Mucosa of descending colon (tissue), 3 donors: ENCODE results near the gene TIPRL. TPM values are rescaled to one million over a fixed set of nuclear protein-coding genes. Genes with fewer than 3 reads are reported as not detected.

Experiments used
- ATAC-seq: fragments of 200-7000 bp; cut with Tn5 transposase; one replicate; pipeline ENCODE4 v1.9.1; 2020; ENCODE audit warnings: mild to moderate bottlenecking, moderate library complexity
- DNase-seq, 3 donors: peaks; one replicate each; pipeline ENCODE4 v3.0.0-alpha.2; 2020
- H3K36me3 ChIP-seq: fragments of 200-600 bp; one replicate; pipeline ENCODE4 v1.8.0; 2021; ENCODE audit warnings: low read depth, mild to moderate bottlenecking
- H3K4me1 ChIP-seq: fragments of 200-600 bp; one replicate; pipeline ENCODE4 v1.8.0; 2021; ENCODE audit warnings: low read depth, mild to moderate bottlenecking
- H3K4me3 ChIP-seq: fragments of 200-600 bp; one replicate; pipeline ENCODE4 v1.8.0; 2021; ENCODE audit warnings: mild to moderate bottlenecking
- H3K9me3 ChIP-seq: fragments of 200-600 bp; one replicate; pipeline ENCODE4 v1.8.0; 2021; ENCODE audit warnings: mild to moderate bottlenecking
- intact Hi-C, 2 donors: fragments of 100-400 bp; cut with DNase I in 1 of 2; cut with micrococcal nuclease in 1 of 2; formaldehyde crosslinking; loops; one replicate each; pipeline versions ENCODE4 v1.11.0 to v1.11.1; 2022; cut with DNase I, micrococcal nuclease
- total RNA-seq, 3 donors: library from RNA; stranded (reverse); fragmentation: NEBNext Ultra II Directional in 2 of 3; extraction: Animal tissue kit (Norgen Biotek cat#: 25700) in 2 of 3; gene quantifications; one replicate each; pipeline versions ENCODE4 v1.2.1 to v1.2.4, GENCODE V29; 2021 to 2023
- TF ChIP-seq, protein P1 (sequence below): fragments of 200-600 bp; IDR thresholded peaks from one replicate; pipeline ENCODE4 v1.8.0; 2022; ENCODE audit warnings: antibody characterized with exemption, mild to moderate bottlenecking
- donor health status: DM: no; HTN: no; CAD: no; lungs with moderate emphysema.
- donor health status: DM: no; HTN: no; CAD: no.
- donor health status: DM: no; HTN: yes; CAD: no.

Gene TIPRL
- total RNA-seq, 3 donors from 2014 or later: 30.1 to 37.4 (median 33.5) TPM

- TF ChIP-seq, protein P1, sequence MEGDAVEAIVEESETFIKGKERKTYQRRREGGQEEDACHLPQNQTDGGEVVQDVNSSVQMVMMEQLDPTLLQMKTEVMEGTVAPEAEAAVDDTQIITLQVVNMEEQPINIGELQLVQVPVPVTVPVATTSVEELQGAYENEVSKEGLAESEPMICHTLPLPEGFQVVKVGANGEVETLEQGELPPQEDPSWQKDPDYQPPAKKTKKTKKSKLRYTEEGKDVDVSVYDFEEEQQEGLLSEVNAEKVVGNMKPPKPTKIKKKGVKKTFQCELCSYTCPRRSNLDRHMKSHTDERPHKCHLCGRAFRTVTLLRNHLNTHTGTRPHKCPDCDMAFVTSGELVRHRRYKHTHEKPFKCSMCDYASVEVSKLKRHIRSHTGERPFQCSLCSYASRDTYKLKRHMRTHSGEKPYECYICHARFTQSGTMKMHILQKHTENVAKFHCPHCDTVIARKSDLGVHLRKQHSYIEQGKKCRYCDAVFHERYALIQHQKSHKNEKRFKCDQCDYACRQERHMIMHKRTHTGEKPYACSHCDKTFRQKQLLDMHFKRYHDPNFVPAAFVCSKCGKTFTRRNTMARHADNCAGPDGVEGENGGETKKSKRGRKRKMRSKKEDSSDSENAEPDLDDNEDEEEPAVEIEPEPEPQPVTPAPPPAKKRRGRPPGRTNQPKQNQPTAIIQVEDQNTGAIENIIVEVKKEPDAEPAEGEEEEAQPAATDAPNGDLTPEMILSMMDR: no peak
- Histone ChIP-seq H3K36me3 (no peaks in the 10 kb centered on the region), H3K9me3 (no peaks in the 10 kb centered on the region), H3K4me1 (no peaks in the 10 kb centered on the region), H3K4me3 (no peak overlapping the region)
- intact Hi-C loops: no loop called here
- no peak for ATAC-seq
- DNase-seq: no peak
These were observed 39.9 kb downstream of the TIPRL start for GRCh38 chr1:168218658-168219057.

- ATAC-seq: no peak
- H3K36me3 ChIP-seq: no peaks in the 10 kb centered on the region
- no peaks in the 10 kb centered on the region for H3K9me3 ChIP-seq
- DNase-seq: no peak
- H3K4me3 ChIP-seq: no peak overlapping the region
- H3K4me1 ChIP-seq: no peaks in the 10 kb centered on the region
- TF ChIP-seq, protein P1: no peak
- intact Hi-C loops: no loop called here
These were observed 41.7 kb downstream of the TIPRL start for GRCh38 chr1:168220470-168220871.

DNA sequence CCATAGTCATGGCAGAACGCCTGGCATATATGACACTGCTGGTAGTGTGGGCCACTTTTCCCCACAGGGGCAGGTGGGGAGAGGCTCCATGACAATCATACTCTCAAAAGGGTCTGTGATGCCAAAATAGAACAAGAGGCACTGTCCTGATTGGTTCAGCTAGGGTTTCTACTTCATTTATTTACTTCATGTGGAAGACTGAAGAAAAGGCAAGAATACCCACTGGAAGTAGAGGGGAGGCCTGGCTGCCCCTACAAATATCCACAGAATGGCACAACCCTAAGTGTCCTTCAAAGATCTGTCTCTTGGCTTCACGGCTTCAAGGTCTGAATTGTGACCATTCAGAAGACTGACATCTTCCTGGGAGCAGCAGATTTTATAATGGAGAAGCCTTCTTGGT, 42.5 kb downstream of the TIPRL start:
- TF ChIP-seq, protein P1: no peak
- no peaks in the 10 kb centered on the region for H3K9me3 ChIP-seq
- intact Hi-C loops: no loop called here
- H3K4me3 ChIP-seq: no peak overlapping the region
- H3K36me3 ChIP-seq: no peaks in the 10 kb centered on the region
- ATAC-seq: no peak
- no peak for DNase-seq
- H3K4me1 ChIP-seq: no peaks in the 10 kb centered on the region

DNA sequence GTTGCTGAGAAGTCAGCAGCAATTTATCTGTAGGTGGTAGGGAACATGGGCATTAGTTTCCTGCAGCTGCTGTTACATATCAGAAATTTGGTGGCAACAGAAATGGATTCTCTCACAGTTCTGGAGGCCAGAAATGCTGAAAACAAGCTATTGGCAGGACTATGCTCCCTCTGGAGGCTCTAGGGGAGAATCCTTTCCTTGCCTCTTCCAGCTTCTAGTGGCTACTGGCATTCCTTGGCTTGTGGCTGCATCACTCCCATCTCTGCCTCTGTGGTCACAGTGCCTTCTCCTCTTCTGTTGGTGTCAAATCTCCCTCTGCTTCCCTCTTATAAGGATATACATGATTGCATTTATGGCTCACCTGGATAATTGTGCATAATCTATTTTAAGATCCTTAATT, 44.5 kb downstream of the TIPRL start:
- Histone ChIP-seq H3K9me3 (no peaks in the 10 kb centered on the region), H3K4me3 (no peak overlapping the region), H3K4me1 (peaks cover 17% of the 10 kb centered on the region), H3K36me3 (no peaks in the 10 kb centered on the region)
- TF ChIP-seq, protein P1: no peak
- intact Hi-C loops: no loop called here
- DNase-seq: no peak
- no peak for ATAC-seq

GRCh38 chr1:168223681-168224540, 45.1 kb downstream of the TIPRL start:
- TF ChIP-seq, protein P1: no peak
- intact Hi-C loops: no loop called here
- no peak for DNase-seq
- H3K4me1 ChIP-seq: peaks cover 18% of the 10 kb centered on the region
- H3K4me3 ChIP-seq: no peak overlapping the region
- H3K36me3 ChIP-seq: no peaks in the 10 kb centered on the region
- no peaks in the 10 kb centered on the region for H3K9me3 ChIP-seq
- no peak for ATAC-seq
